GM23248 (cell line): ENCODE measurements around the gene RASGRP1. TPM values are rescaled to one million over a fixed set of nuclear protein-coding genes. Genes with fewer than 3 reads are reported as not detected.

ENCODE experiments used
- DNase-seq: peaks from one replicate; pipeline ENCODE4 v3.0.0-alpha.2; 2015
- H2AFZ ChIP-seq: fragments of 200-600 bp; sonication (generic); 2 replicates; pipeline ENCODE4 v1.6.1; 2016; ENCODE audit warnings: antibody characterized with exemption
- H3F3A ChIP-seq: fragments of 200-600 bp; sonication (generic); 2 replicates; pipeline ENCODE4 v1.6.1; 2016; ENCODE audit warnings: mild to moderate bottlenecking, antibody characterized with exemption, mixed run types; ENCODE audit not compliant: insufficient read depth
- H3K27ac ChIP-seq: fragments of 200-600 bp; sonication (generic); 2 replicates; pipeline ENCODE4 v1.5.1; 2016; ENCODE audit warnings: mild to moderate bottlenecking
- H3K27me3 ChIP-seq: fragments of 200-600 bp; sonication (generic); replicated peaks from 2 replicates; pipeline ENCODE4 v1.6.1; 2016; ENCODE audit warnings: mild to moderate bottlenecking; ENCODE audit not compliant: insufficient read depth
- H3K36me3 ChIP-seq: fragments of 200-600 bp; sonication (generic); 2 replicates; pipeline ENCODE4 v1.6.1; 2016; ENCODE audit warnings: low read depth, mild to moderate bottlenecking
- H3K4me1 ChIP-seq: fragments of 200-600 bp; sonication (generic); 2 replicates; pipeline ENCODE4 v1.6.1; 2016; ENCODE audit warnings: mild to moderate bottlenecking; ENCODE audit not compliant: insufficient read depth
- H3K4me2 ChIP-seq: fragments of 200-600 bp; sonication (generic); one replicate; pipeline ENCODE4 v1.6.1; 2016; ENCODE audit warnings: mild to moderate bottlenecking; ENCODE audit not compliant: unreplicated experiment
- H3K4me3 ChIP-seq: fragments of 200-600 bp; sonication (generic); 2 replicates; pipeline ENCODE4 v1.5.1; 2016; ENCODE audit warnings: mild to moderate bottlenecking
- H3K79me2 ChIP-seq: fragments of 200-600 bp; sonication (generic); 2 replicates; pipeline ENCODE4 v1.6.1; 2016; ENCODE audit warnings: mild to moderate bottlenecking; ENCODE audit not compliant: insufficient read depth
- H3K9ac ChIP-seq: fragments of 200-600 bp; sonication (generic); 2 replicates; pipeline ENCODE4 v1.6.1; 2016; ENCODE audit warnings: mild to moderate bottlenecking
- H3K9me2 ChIP-seq: fragments of 200-600 bp; sonication (generic); 2 replicates; pipeline ENCODE4 v1.6.1; 2016; ENCODE audit warnings: mixed run types, mild to moderate bottlenecking, moderate library complexity; ENCODE audit not compliant: insufficient read depth
- H3K9me3 ChIP-seq: fragments of 200-600 bp; sonication (generic); one replicate; pipeline ENCODE4 v1.6.1; 2017; ENCODE audit warnings: low read depth
- H4K20me1 ChIP-seq: fragments of 200-600 bp; sonication (generic); 2 replicates; pipeline ENCODE4 v1.6.0; 2016; ENCODE audit not compliant: insufficient read depth
- EZH2 ChIP-seq: fragments of 200-600 bp; sonication (generic); IDR thresholded peaks from 2 replicates; pipeline ENCODE4 v1.6.1; 2018; ENCODE audit warnings: antibody characterized with exemption, mild to moderate bottlenecking; ENCODE audit not compliant: insufficient read depth, poor library complexity, severe bottlenecking
- EZH2phosphoT487 ChIP-seq: fragments of 200-600 bp; sonication (generic); IDR thresholded peaks from 2 replicates; pipeline ENCODE4 v1.6.1; 2018; ENCODE audit warnings: antibody characterized with exemption, moderate library complexity, mild to moderate bottlenecking, low read depth; ENCODE audit not compliant: insufficient read depth
- WGBS, 2 experiments: methylation state at CpG; one replicate each; pipeline ENCODE4 v1.1.6; 2015 to 2017; ENCODE audit warnings: low lambda C conversion rate in 2 of 2, low coverage in 1 of 2; ENCODE audit errors: missing lambda C conversion rate in 2 of 2; 5-methylcytosine and 5-hydroxymethylcytosine counted together
- in situ Hi-C: fragments of 300-500 bp; cut with MboI; formaldehyde crosslinking; loops from 2 replicates; pipeline ENCODE4 v1.15.0; 2020
- polyA plus RNA-seq: library from polyadenylated mRNA; unstranded; fragments of >200 nt; fragmentation: Nextera tagmentation; extraction: Ambion mirVana; gene quantifications from 2 replicates; pipeline ENCODE4 v1.2.1, GENCODE V29; 2016
- total RNA-seq: library from RNA; depleted of rRNA; stranded (reverse); fragments of >200 nt; shearing (Covaris generic); gene quantifications from 2 replicates; pipeline ENCODE4 v1.2.3, GENCODE V29; 2014; rRNA removed

Gene RASGRP1
- total RNA-seq (1.5 and 3.0 TPM in 2 replicates), polyA plus RNA-seq (0.58 and 0.96 TPM in 2 replicates)

DNA sequence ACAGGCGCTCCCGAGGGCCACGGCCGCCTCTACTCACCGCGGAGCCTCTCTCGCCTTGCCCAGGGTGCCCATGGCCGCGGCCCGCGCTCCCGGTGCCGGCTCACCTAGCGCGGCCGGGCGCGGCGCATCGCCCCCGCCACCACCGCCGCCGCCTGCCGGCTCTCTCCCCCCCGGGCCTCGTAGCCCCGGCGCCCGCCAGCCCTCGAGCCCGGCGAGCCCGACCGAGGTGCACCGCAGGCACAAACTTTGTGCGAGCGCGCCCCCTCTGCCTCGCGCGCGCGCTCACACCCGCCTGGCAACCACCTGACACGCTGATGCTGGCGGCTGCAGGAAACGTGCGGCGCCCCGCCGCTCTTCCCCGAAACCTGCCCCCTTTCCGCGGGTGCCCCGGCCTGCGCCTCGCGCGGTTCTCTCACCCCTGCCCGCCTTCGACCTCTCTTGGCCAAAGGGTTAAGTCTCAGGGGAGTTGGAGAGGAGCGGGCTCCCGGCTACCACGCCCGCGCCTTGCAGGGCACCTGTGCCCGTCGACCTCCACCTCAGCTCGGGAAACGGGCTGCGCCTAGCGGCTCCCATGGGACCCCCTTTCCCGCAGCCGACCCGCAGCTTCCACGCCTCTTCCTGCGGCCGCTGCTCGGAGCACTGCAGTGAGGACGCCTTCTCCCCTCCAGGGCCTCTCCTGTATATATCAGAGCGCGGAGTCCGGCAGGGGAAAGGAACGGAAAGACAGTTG, at the start of gene RASGRP1:
Gene RASGRP1, minus strand, starts transcription at position 258 of the 730 bp plus-strand sequence. Its CDS starts 186 bp downstream, at position 72.
- H3K4me3 ChIP-seq = peak within 1 kb of the TSS; percentile 68
- in situ Hi-C loops = no loop called here

DNA sequence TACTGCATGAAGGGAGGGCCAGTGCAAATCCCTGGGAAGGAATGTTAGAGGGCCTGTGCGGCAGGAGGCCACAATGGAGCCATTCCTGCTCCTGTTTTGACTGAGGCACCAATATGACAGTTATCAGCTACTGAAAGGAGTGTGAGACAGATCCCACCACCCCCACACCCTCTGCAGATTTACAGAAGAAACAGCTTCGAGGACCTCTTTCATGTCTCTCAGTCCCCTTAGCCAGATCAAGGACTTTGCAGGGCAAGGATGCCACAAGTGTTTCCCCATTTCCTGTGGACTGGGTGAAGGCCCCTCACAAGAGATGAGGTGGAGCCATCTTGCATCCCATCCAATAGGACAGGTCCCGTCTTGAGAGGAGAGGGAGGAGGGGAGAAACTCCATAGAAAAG, 48.5 kb upstream of the RASGRP1 start:
- TF ChIP-seq EZH2phosphoT487 = no peak
- TF ChIP-seq EZH2 = no peak
- Histone ChIP-seq H2AFZ (no peak overlapping the region), H3F3A (no peaks in the 10 kb centered on the region), H4K20me1 (no peaks in the 10 kb centered on the region), H3K9me3 (no peaks in the 10 kb centered on the region), H3K79me2 (no peaks in the 10 kb centered on the region), H3K4me3 (no peak overlapping the region), H3K4me1 (no peaks in the 10 kb centered on the region), H3K9ac (no peak overlapping the region), H3K36me3 (no peaks in the 10 kb centered on the region), H3K27me3 (peaks cover 49% of the 10 kb centered on the region), H3K27ac (no peak overlapping the region), H3K9me2 (no peaks in the 10 kb centered on the region), H3K4me2 (no peak overlapping the region)
- 56 to 63% methylated on average over 3 of the region's 3 CpGs for WGBS, 2 experiments
- in situ Hi-C loops = no loop called here
- no peak for DNase-seq

More for the DNA sequence above, at the start of gene RASGRP1:
- Histone ChIP-seq H3K9me3 (no peaks in the 10 kb centered on the region), H3K79me2 (no peaks in the 10 kb centered on the region), H4K20me1 (no peaks in the 10 kb centered on the region), H3F3A (0 out of 2 replicates have a peak, but pooled peaks cover 4% of the 10 kb centered on the region), H3K27me3 (peaks cover 8% of the 10 kb centered on the region; the same call in 1 of the 2 replicates), H3K4me2 (peak within 1 kb of the TSS; percentile 71), H3K36me3 (no peaks in the 10 kb centered on the region), H3K27ac (no peak within 1 kb of the TSS), H3K9me2 (no peaks in the 10 kb centered on the region), H2AFZ (peak within 1 kb of the TSS; percentile 74), H3K4me1 (peaks cover under 1% of the 10 kb centered on the region; the same call in 1 of the 2 replicates), H3K9ac (no peak within 1 kb of the TSS)
- 7 to 14% methylated on average over 43 to 84 of the region's 85 CpGs for WGBS, 2 experiments
- TF ChIP-seq EZH2 = no peak
- DNase-seq = peak; percentile 84

DNA sequence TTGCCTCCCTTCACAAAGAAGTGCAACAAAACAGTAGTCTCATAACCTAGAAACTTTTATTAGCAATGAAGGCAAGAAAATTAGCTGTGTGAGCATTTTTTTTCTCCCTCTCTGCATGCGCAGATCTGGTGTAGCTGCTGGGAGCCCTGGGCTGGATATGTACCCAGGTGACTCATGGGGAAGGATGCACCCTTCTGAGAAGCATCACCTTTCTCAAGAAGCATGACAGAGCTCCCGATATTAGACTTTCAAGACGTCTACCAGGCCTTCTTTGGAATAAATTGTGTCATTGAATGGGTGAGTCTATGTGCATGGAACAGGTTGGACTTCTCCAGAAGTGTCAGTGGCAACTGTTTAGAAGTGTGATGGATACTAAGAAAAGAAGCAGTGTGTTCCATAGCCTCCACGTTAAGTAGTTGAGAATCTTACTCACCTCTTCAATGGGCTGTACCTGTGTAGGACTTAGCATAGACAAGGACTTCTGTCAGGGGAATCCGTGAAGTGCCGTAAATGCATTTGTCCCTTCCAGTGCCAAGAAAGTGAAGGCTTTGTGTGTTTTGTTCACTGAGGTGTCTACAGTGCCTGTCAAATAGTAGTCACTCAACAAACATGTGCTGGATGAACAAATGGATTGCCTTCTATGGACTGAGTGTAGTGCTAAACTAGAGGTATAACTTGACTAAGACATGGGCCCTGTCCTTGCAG, 47.7 kb upstream of the RASGRP1 start:
- no peaks in the 10 kb centered on the region for H3K9me2 ChIP-seq
- H3K36me3 ChIP-seq = no peaks in the 10 kb centered on the region
- H3K27me3 ChIP-seq = peaks cover 47% of the 10 kb centered on the region
- no peaks in the 10 kb centered on the region for H3K79me2 ChIP-seq
- H2AFZ ChIP-seq = no peak overlapping the region
- H3K4me1 ChIP-seq = no peaks in the 10 kb centered on the region
- WGBS, 2 experiments = 65 to 66% methylated on average over 6 of the region's 6 CpGs
- H3K27ac ChIP-seq = no peak overlapping the region
- H3K9ac ChIP-seq = no peak overlapping the region
- TF ChIP-seq EZH2phosphoT487 = no peak
- TF ChIP-seq EZH2 = no peak
- no peak overlapping the region for H3K4me3 ChIP-seq
- H3K9me3 ChIP-seq = no peaks in the 10 kb centered on the region
- DNase-seq = no peak
- H4K20me1 ChIP-seq = no peaks in the 10 kb centered on the region
- in situ Hi-C loops = no loop called here
- H3F3A ChIP-seq = no peaks in the 10 kb centered on the region
- no peak overlapping the region for H3K4me2 ChIP-seq

DNA sequence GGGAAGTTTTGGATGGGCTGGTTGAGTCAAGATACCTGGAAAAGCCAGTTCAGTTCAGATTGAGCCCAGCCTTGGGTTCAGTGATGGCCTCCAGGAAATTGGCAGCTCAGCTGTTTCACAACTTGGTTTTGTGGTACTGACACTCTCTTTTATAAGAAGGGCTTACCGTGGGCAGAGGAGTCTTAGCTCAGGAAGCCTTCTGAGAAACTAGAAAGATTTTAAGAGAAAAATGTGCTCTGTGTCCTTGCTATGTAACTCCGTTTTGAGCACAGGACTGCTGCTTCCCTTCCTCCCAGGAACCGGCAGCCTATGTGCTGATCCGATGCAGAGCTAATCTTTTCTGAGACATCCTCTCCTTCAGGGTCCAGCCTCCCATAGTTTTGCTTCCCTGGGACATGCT, 46.6 kb upstream of the RASGRP1 start:
- no peak overlapping the region for H3K4me2 ChIP-seq
- H2AFZ ChIP-seq = no peak overlapping the region
- no peak for TF ChIP-seq EZH2phosphoT487
- TF ChIP-seq EZH2 = no peak
- no peaks in the 10 kb centered on the region for H3K9me2 ChIP-seq
- H3K9ac ChIP-seq = no peak overlapping the region
- H4K20me1 ChIP-seq = no peaks in the 10 kb centered on the region
- DNase-seq = no peak
- no peak overlapping the region for H3K27ac ChIP-seq
- H3K9me3 ChIP-seq = no peaks in the 10 kb centered on the region
- no peaks in the 10 kb centered on the region for H3F3A ChIP-seq
- peaks cover 45% of the 10 kb centered on the region for H3K27me3 ChIP-seq
- H3K36me3 ChIP-seq = no peaks in the 10 kb centered on the region
- 70 to 72% methylated on average over 4 of the region's 4 CpGs for WGBS, 2 experiments
- in situ Hi-C loops = no loop called here
- no peaks in the 10 kb centered on the region for H3K79me2 ChIP-seq
- H3K4me1 ChIP-seq = no peaks in the 10 kb centered on the region
- H3K4me3 ChIP-seq = no peak overlapping the region
